ENCODE data around the gene MTARC2.
A peak's percentile ranks its signal among the peaks of the same experiment; 100 is the strongest.

The MTARC2 gene

DNA sequence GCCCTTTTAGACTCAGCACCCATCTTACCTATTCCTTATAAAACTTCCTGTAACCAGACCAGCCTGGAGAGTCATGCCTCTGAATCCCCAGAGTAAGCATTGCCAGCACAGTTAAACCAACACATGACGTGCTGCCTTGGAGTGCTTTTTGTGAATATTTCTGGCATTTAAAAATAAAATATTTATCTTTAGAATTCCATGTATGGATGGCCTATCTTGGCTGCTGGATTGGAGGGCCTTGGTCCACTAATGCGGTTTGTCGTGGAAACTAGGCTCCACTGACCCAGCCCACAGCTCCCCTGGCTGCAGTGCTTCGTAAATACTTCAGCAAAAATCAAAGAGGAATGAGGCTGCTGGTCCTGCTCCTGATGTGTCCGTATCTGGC, 56.1 kb downstream of the MTARC2 start:
- no peak for DNase-seq

DNA sequence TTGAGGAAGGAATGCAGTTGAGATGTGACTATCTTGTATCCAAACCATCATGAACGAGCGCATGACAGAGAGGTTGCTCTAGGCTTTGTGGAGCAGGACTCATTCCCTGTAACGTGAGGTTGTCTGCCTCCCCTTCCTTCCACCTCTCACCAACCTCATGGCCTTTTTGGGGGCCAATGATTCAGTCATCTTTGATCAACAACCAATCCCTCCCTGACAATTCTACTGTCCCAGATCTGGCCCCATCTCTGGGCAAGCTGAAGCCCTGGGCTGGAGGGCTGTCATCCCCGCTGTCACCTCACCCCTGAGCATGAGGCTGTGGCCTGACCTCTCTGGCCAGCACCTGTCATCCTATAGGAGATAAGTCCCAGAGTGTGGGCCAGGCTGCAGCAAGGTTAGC, 58.3 kb downstream of the MTARC2 start:
- DNase-seq: no peak

DNA sequence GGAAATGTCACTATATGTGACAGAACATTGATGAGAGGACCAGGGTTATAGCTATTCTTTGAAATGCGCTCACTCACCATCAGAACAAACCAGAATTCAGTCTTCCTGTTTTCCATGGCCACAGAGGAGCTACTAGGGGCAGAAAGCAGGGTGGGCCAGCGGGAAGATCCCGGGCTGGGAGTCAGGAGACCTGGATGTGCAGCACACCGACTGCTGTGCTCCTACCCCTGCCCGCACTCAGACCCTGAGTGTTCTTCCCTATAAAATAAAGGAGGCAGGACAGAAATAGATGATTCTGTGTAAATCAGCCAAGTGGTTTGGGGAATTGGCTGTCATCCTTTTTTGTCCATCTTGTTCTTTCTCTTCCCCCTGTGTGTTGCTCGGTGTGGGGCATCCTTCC, 59.6 kb downstream of the MTARC2 start:
- no peak for DNase-seq

DNA sequence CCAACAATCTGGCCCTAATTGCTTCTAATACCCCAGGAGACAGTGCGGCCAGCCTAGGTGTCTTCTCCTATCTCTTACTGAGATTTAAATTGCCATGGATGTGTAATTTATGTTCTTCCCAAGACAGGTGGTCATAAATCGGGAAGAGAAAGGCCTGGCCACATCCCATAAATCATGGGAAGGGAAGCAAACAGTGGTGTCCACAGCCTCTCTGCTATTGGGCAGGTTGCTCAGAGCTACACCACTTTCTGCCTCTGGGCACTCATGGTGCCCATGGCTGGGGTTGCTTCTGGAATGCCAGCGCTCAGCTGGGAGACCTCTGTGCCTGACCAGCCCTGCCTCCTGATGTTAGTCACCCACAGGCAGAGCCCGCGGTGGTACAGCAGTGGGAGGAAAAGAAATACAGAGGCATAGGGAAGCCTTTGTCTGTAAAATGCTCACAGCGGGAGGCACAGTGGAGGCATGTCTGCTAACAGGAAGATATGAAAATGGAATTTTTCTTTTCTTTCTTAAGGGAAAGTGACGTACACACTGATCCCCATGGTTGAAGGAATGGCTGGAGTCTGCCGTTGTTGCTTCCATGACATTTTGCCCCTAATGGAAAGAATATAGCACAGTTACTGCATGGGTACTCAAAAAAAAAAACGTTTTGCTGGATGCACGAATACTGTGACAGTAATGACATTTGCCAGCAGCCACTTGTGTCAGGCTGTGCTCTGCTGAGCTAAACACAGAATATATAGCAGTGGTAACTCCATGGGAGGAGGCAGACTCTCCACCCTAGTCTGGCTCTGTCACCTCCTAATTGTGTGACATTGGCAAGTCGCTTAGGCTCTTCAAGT, 60.4 kb downstream of the MTARC2 start:
- DNase-seq: no peak

DNA sequence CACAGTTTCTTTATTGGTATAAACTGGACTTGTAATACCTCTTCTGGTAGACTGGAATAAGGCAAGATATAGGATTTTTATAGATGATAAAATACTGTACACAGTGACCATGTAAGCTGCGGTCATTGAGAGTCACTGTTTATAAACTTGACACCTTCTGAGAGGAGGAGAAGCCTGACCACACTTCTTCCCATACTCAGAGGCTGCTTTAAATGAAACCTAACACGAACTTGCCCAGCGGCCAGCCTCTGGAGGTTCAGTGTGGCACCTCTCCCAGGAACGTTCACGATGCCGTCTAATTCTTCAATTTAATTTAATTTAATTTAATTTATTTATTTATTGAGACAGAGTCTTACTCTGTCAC, 61.0 kb downstream of the MTARC2 start:
- no peak for DNase-seq

DNA sequence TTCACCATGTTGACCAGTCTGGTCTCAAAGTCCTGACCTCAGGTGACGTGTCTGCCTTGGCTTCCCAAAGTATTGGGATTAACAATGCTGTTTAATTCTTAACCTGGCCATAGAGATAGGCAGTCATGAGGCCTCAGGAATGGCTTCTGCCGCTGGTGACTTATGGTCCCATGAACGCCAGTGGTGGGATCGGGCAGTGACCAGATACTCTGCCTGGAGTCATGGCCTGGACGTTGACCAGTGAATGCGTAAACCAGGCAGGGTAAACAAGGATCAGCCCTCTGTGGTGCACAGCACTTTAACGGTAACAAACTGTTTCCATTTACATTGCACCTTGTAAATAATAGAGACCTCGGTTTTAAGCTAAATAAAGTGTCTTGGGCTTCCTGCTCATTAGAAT, 61.6 kb downstream of the MTARC2 start:
- no peak for DNase-seq

DNA sequence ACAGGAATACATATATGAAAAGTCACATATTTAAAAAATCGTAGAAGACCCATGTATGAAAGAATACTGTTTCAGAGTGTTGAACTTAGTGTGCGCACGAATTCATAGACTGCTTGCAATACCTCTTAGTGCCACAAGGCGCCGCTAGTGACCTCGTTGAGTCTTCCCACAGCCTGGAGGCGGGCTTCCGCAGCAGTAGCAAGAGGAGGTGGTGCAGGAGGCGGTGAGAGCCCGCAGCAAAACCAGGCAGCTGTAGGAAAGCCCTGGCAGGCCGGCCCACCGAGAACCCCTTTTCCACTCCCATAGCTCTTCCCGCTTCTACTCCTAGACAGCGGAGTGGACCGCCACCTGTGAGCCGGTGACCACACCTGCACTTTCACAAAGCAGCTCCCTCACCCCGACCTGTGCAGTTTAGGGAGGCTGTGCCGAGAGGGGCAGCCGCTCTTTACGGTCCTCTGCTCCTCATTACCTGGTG, 62.1 kb downstream of the MTARC2 start:
- DNase-seq: peak; percentile 17

DNA sequence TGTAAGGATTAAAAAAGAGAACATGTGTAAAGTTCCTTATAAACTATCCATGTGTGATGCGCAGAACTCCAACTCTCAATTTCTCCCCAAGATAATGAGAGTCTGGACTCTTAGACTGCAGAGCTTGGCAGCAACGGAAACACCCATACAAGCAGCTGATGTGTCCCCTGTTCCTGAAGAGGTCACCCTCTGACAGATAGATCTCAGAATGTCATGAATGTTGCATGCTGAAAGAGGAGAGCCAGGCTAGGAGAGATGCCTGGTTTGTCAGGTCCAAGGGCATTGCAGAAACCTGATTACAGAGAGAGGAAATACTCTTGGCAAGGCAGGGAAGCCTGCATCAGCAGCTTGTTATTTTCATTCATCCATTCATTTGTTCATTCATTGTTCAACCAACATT, 62.8 kb downstream of the MTARC2 start:
- DNase-seq: no peak

DNA sequence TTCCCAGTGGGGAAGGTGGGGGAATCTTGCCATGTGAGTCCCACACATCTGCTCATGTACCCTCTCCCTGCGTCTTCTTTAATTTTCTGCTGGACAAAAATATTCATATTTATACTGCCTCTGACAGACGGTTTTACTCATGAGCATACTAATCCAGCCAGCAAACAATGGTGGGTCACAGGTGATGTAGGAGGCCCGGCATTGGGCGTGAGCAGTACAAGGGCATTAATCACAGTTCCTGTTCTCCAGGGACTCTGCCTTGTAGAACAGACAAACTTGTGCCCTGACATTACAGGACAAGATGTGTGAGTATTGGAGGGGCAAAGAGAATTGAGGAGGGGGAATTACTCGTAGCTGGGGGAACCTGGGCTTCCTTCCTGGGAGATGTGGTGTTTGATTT, 63.6 kb downstream of the MTARC2 start:
- DNase-seq: no peak

DNA sequence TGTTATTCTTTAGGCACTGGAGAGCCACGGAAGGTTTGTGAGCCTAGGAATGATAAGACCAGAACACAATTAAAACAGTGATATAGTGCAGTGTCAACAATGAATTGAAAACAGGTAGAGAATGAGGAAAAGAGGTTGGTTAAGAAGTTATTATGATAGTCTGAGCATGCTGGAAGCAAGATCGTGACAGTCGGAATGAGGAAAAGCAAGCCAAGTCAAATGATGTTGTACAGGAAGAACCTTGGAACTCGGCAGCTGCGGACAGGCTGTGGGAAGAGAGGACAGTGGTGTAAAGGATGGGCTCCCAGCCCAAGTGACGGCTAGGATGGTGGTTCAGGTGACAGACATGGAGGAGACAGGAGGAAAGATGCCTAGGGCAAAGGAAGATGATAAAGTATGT, 64.2 kb downstream of the MTARC2 start:
- no peak for DNase-seq

DNA sequence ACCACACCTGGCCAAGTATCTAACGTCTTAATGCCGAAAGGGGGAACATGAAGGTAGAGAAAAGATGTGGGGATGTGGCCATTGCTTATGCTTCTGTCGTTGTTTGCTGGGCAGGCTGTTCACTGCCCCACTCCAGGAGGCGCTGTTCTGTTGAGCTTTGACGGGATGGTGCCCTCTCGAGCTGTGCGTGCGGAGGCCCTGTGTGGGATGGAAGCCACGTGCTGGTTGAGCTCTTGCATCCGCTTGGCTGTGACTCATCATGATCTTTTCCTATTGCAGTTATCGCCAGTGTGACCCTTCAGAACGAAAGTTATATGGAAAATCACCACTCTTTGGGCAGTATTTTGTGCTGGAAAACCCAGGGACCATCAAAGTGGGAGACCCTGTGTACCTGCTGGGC, 64.9 kb downstream of the MTARC2 start:
- DNase-seq: no peak

DNA sequence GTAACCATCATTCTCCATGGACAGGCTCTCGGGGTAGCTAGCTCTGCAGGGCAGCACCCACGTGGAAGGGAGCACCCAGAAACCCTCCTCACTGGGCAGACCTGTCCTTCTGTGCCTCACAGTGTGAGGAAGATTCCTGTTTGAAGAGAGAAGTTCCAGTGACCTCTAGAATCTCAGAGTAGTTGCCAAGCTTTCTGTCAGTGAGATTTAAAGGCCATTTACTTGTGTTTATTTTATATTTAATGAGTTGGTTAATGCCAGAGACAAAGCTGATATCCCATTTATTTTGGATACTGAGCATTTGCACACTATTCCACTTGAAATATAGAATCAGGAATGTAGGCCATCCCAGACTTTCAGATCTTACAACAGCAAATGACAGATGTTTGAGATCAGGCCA, 67.3 kb downstream of the MTARC2 start:
- no peak for DNase-seq

DNA sequence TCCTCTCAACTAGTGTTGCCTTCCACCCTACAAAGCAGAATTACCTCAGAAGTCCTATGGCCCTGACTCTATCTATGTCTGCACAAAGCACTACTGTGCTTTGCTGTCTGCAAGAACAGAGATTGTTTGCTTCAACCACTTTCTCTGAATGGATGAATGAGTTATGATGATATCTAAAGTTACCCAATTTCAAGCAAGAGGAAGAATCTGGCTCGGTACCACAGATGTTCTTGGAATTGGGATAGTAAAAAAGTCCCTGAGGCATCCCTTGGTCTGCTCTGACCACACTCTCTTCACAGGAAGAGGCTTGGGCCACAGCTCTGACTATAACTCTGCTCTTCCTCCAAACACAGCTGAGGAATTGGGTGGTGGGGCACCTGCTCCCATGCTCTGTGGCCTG, 69.8 kb downstream of the MTARC2 start:
- DNase-seq: no peak

DNA sequence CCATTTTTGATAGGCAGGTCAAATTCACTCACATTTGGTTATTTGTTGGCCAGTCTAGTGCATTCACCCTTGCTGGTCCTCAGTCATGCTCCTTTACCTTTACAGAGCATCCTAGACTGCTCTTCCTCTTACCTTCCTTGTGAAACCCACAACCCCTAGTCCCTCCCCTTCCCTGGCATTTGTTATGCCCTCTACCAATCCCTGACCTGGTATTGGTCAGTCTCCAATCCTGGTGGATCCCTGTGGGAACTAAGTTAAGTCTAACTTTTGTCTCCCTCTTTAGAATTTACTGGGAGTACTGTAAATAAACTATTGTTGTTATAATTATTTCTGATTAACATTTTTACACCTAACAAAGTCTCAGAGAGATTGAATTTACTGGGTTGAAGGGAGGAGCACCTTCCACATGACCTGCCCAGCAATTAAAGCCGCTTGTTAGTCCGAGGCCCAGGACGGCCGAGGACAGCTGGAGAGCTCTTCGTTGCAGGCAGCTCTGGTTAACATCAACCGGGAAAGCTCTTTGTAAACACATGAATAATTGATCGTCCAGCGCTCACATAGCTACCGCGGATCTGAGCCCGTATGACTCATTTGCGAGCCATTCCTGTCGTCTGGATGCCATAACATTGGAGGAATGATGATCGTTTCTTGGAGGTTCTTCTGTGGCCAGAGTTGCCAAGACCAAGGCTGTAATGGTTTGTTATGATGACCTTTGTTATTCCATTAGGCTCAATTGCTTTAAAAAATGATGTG, 70.5 kb downstream of the MTARC2 start:
- no peak for DNase-seq

DNA sequence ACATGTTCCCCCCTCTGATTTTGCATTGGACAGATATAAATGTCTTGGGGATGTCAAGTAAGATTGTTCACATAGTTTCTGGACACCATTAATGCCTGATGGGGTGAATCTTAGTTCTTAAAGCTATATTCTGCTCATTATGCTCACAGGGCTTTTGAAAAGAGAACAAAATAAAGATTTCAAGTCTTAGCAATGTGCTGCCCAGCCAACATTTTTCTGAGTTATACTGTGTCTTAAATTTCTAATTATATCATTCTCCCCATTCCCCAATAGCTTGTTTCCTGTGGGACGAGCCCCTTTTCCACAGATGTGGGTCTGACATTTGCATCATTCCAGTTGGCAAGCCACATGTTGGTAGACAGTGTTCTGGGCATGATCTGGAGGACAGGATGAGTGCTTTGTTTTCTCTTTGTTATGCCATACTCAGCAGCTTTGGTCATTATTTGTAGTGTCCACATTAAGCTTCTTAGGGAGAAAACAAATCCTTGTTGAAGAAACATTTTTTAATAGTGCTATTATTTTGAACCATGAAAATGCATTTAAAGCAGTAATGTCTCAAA, 71.4 kb downstream of the MTARC2 start:
- DNase-seq: no peak

DNA sequence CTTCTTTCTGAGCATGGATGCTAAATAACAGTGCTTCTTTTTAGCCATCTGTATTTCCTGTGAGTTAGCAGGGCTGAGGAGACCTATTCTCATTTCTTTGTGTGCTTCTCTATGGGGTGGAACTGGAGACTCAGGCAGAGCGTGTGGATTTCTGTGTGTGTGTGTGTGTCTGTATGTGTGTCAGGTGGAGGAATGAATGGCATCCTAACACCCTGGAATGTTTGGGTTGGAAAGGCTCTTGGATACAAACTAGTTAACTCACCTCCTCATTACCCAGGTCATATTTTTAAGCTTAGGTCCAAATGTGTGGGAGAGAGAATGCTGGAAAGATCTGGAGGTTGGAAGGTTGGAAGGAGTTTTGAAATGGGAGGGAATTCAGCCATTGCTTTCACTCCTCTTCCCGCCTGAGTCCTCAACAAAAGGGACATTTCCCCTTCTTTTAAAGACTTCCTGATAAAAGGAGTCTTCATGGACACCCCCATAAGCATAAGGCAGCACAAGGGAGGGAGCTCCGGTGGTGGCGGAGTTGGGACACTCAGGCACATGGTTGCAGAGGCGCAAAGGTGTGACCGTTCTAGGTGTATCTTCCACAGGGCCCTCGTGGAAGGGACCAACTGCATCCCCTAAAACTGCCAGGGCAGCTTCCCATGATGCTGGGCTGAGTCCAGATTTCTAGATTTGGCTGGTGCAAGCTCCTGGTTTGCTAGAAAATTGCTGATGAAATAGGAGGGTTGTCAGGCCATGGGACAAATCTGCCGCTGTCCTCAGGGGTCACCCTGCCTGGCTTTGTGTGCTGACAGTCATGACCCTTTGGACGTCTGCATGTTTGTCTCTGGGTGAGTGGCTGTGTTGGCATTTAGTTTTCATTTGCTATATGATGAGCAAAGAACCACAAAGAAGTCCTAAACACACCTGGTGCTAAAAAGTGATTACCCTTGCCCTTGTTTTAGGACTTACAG, 76.2 kb downstream of the MTARC2 start:
- no peak for DNase-seq

DNA sequence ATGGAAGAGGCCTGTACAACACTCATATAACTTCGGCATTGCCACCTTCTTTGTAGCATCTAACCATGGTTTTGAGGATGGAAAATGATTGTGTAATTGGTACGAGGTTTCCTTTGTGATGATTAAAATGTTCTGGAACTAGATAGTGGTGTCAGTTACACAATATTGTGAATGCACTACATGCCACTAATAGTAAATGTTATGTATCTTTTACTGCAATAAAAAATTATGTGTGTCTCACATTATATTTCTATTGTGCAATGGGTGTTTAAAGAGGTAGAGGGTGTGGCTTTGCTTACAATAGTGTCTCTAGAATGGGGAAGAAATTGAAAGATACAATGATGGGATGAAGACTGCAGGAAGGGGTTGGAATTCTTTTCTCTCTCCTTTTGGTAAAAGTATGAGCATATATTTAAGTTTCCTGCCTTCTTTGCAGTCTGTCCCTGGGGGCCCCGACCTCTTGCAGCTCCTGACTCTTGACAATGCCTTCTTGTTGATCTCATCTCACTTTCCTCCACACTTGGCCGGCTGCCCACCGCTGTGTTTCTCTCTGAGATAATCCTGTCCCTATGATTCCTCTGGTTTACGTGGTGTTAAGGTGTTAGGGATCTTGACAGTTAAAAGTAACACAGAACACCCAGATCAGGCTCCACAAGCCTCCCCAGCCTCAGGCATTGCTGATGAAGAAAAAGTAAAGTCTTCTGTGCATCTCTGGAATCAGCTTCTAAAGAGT, 77.9 kb downstream of the MTARC2 start:
- DNase-seq: no peak

DNA sequence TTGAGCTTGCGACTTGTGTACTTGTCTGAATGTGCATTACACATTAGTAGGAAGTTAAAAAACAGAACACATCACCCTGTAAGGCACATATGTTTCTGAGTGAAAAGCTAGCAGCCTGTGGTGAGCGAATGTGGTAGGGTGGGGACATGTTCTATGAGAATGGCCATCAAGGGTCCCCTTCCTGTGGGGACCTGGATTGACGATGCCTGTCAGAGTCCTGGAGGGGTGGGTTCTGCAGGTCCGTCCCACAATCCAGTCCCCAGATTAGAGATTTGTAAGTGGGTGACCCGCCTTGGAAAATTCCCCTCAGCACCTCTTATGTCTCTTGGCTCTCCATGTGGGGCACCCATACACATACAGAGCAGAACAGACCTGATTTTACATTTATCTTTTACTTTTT, 78.6 kb downstream of the MTARC2 start:
- DNase-seq: no peak

DNA sequence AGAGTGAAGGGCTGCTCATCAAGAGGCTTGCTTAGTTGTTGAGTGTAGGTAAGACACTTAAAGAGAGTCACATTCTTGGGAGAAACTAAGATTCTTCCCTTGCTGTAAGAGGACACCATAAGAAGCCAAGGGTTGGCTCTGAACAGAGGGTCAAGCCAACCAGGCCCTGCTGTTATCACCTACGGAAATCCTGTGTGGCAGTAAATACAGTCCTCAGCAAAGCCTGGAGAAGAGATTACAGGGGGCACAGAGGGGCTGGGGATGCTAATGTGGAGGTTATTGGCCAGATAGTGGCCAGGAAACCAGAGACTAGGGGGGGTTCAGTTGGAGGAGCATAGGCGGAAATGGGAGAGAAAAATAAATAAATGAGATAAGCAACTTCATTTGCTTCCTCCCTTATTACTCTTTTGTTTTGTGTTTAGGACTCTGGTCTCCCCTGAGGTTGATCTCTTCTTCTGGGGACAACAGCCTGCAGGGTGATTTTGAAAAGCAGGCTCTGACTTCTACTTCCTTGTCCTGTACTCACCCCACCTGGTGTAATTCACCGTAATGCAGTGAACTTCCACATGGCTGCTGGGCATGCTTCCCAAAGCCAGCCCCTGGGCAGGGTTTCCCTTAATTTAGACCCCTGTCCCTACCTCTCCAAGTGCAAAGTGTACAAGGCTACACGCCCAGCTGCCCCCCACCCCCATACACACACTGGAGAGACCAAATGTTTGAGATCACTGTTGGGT, 79.5 kb downstream of the MTARC2 start:
- no peak for DNase-seq

DNA sequence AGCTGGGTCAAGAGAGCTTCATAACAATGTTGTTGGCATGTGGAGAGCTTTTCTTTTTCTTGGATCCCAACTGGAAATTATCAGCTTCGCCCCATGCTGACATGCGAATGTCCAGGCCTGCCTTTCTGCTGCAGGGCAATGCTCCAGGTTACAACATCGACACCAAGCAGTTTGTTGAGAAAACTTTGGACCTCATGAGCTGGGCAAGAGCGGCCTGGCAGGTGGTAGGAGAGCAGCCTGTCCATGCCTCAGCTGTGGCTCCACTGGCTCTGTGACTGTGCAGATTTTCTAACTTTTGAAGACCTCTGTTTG, 80.0 kb downstream of the MTARC2 start:
- no peak for DNase-seq

DNA sequence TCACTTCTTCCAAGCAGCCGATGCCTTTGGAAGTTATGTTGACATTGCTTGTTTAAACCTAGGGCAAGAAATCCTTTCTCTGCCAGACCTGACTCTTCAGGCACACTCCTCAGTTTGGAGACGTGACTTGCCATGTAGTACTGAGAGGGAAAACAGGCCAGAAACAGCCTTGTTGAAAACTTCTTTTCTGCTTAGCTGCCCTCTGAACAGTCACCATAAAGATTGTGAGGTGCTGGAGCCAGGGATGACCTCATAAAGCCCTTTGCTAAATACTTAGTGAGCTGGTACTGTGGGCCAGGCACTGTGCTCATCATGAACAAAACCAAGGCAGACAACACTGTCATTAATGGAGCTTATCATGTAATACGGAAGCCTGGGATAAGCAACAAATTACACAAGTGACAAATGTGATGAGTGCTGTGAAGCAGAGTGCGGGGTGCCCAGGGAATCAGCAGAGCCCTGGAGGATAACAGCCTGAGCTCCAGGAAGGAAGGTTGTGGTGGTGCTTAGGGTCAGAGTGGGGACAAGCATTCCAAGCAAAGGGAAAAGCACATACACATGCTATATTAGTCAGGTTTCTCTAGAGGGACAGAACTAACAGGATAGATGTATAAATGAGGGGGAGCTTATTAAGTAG, 80.9 kb downstream of the MTARC2 start:
- no peak for DNase-seq
